ENCODE data around the gene ELMO3. TPM values are rescaled to one million over a fixed set of nuclear protein-coding genes. Genes with fewer than 3 reads are reported as not detected.

Gene ELMO3
- total RNA-seq, 1 experiment from 2014 or later: 1.5 TPM

GRCh38 chr16:67162506-67163163, 36.3 kb upstream of the ELMO3 start:
- no peak for DNase-seq (ENCODE audit: low read depth)
- in situ Hi-C loops (cut with HindIII; ENCODE audit: low pct_unique_long_range_greater_than_20kb, low sequenced_read_pairs): no loop called here

- in situ Hi-C loops (cut with HindIII; ENCODE audit: low pct_unique_long_range_greater_than_20kb, low sequenced_read_pairs): no loop called here
These were observed 35.5 kb upstream of the ELMO3 start for GRCh38 chr16:67163164-67163998.

GRCh38 chr16:67163999-67164558, 34.9 kb upstream of the ELMO3 start:
- no peak for DNase-seq (ENCODE audit: low read depth)

More at GRCh38 chr16:67163164-67163998, 35.5 kb upstream of the ELMO3 start:
- DNase-seq (ENCODE audit: low read depth): no peak

GRCh38 chr16:67164599-67165061, 34.3 kb upstream of the ELMO3 start, which contains the start of gene HSF4:
Gene HSF4 (plus strand): TSS chr16:67164745. CDS start chr16:67164812, 67 bp downstream.
- peak; percentile 47 for DNase-seq (ENCODE audit: low read depth)
- in situ Hi-C loops (cut with HindIII; ENCODE audit: low pct_unique_long_range_greater_than_20kb, low sequenced_read_pairs): no loop called here

More at GRCh38 chr16:67163999-67164558, 34.9 kb upstream of the ELMO3 start:
- in situ Hi-C loops (cut with HindIII; ENCODE audit: low pct_unique_long_range_greater_than_20kb, low sequenced_read_pairs): no loop called here

GRCh38 chr16:67165121-67166078, 33.5 kb upstream of the ELMO3 start:
- in situ Hi-C loops (cut with HindIII; ENCODE audit: low pct_unique_long_range_greater_than_20kb, low sequenced_read_pairs): no loop called here
- no peak for DNase-seq (ENCODE audit: low read depth)

- in situ Hi-C loops (cut with HindIII; ENCODE audit: low pct_unique_long_range_greater_than_20kb, low sequenced_read_pairs): no loop called here
- DNase-seq (ENCODE audit: low read depth): no peak
These were observed 32.8 kb upstream of the ELMO3 start for GRCh38 chr16:67166110-67166547.

- in situ Hi-C loops (cut with HindIII; ENCODE audit: low pct_unique_long_range_greater_than_20kb, low sequenced_read_pairs): no loop called here
- DNase-seq (ENCODE audit: low read depth): no peak
These were observed 32.2 kb upstream of the ELMO3 start for GRCh38 chr16:67166598-67167168.

- DNase-seq (ENCODE audit: low read depth): no peak
- in situ Hi-C loops (cut with HindIII; ENCODE audit: low pct_unique_long_range_greater_than_20kb, low sequenced_read_pairs): no loop called here
These were observed 31.3 kb upstream of the ELMO3 start for GRCh38 chr16:67167588-67167987.

GRCh38 chr16:67169011-67169451, 29.9 kb upstream of the ELMO3 start:
- in situ Hi-C loops (cut with HindIII; ENCODE audit: low pct_unique_long_range_greater_than_20kb, low sequenced_read_pairs): no loop called here
- DNase-seq (ENCODE audit: low read depth): no peak

- in situ Hi-C loops (cut with HindIII; ENCODE audit: low pct_unique_long_range_greater_than_20kb, low sequenced_read_pairs): no loop called here
- DNase-seq (ENCODE audit: low read depth): no peak
These were observed 29.2 kb upstream of the ELMO3 start for GRCh38 chr16:67169642-67170167.

GRCh38 chr16:67170168-67170948, 28.6 kb upstream of the ELMO3 start, which contains the start of gene NOL3:
Gene NOL3 (plus strand): TSS chr16:67170538.
- in situ Hi-C loops (cut with HindIII; ENCODE audit: low pct_unique_long_range_greater_than_20kb, low sequenced_read_pairs): no loop called here
- DNase-seq (ENCODE audit: low read depth): peak; percentile 92

GRCh38 chr16:67170949-67171649, 27.8 kb upstream of the ELMO3 start:
- peak; percentile 83 for DNase-seq (ENCODE audit: low read depth)
- in situ Hi-C loops (cut with HindIII; ENCODE audit: low pct_unique_long_range_greater_than_20kb, low sequenced_read_pairs): no loop called here

GRCh38 chr16:67173323-67173722, 25.6 kb upstream of the ELMO3 start:
- in situ Hi-C loops (cut with HindIII; ENCODE audit: low pct_unique_long_range_greater_than_20kb, low sequenced_read_pairs): no loop called here
- DNase-seq (ENCODE audit: low read depth): no peak

GRCh38 chr16:67173808-67174705, 24.9 kb upstream of the ELMO3 start:
- DNase-seq (ENCODE audit: low read depth): peak; percentile 88
- in situ Hi-C loops (cut with HindIII; ENCODE audit: low pct_unique_long_range_greater_than_20kb, low sequenced_read_pairs): no loop called here

- DNase-seq (ENCODE audit: low read depth): no peak
- in situ Hi-C loops (cut with HindIII; ENCODE audit: low pct_unique_long_range_greater_than_20kb, low sequenced_read_pairs): no loop called here
These were observed 24.2 kb upstream of the ELMO3 start for GRCh38 chr16:67174706-67175231.
